DMS53 treated with DMSO at 0.1 percent for 48 hours (cell line): ENCODE data around the gene BZW2.

Source experiments
- DNase-seq: peaks from one replicate; lab custom pipeline; 2025; ENCODE audit not compliant: unreplicated experiment; lab: John Stamatoyannopoulos, UW

Gene BZW2

GRCh38 chr7:16712916-16713315 is 66.9 kb downstream of the BZW2 start:
- no peak for DNase-seq

- no peak for DNase-seq
These were observed 69.9 kb downstream of the BZW2 start for GRCh38 chr7:16715928-16716327.

- DNase-seq, result no peak
These were observed 72.2 kb downstream of the BZW2 start for GRCh38 chr7:16718111-16718656.

GRCh38 chr7:16719699-16720098 is 73.7 kb downstream of the BZW2 start:
- DNase-seq, result no peak

- DNase-seq, result no peak
These were observed 75.6 kb downstream of the BZW2 start for GRCh38 chr7:16721541-16721940.

- DNase-seq, result no peak
These were observed 78.4 kb downstream of the BZW2 start for GRCh38 chr7:16724344-16724743.

- peak; percentile 41 for DNase-seq
These were observed 80.2 kb downstream of the BZW2 start for GRCh38 chr7:16726189-16726588.

- no peak for DNase-seq
These were observed 81.8 kb downstream of the BZW2 start for GRCh38 chr7:16727736-16728135.

GRCh38 chr7:16728811-16729210 is 82.8 kb downstream of the BZW2 start:
- no peak for DNase-seq

- DNase-seq, result no peak
These were observed 83.6 kb downstream of the BZW2 start for GRCh38 chr7:16729541-16729940.

- DNase-seq, result no peak
These were observed 85.0 kb downstream of the BZW2 start for GRCh38 chr7:16730937-16731336.

GRCh38 chr7:16732828-16733227 is 86.8 kb downstream of the BZW2 start:
- no peak for DNase-seq

- DNase-seq, result no peak
These were observed 88.3 kb downstream of the BZW2 start for GRCh38 chr7:16734148-16734726.

GRCh38 chr7:16735020-16735419 is 89.0 kb downstream of the BZW2 start:
- DNase-seq, result no peak

- no peak for DNase-seq
These were observed 92.2 kb downstream of the BZW2 start for GRCh38 chr7:16738011-16738688.

GRCh38 chr7:16739863-16740622 is 94.1 kb downstream of the BZW2 start:
- no peak for DNase-seq

GRCh38 chr7:16740623-16740953 is 94.6 kb downstream of the BZW2 start:
- DNase-seq, result no peak

- no peak for DNase-seq
These were observed 95.0 kb downstream of the BZW2 start for GRCh38 chr7:16740996-16741395.

- DNase-seq, result no peak
These were observed 95.7 kb downstream of the BZW2 start for GRCh38 chr7:16741676-16742075.

GRCh38 chr7:16742547-16742946 is 96.6 kb downstream of the BZW2 start:
- DNase-seq, result no peak

GRCh38 chr7:16743236-16743635 is 97.3 kb downstream of the BZW2 start:
- no peak for DNase-seq
